Measurements from ENCODE around the gene ABHD11. TPM values are rescaled to one million over a fixed set of nuclear protein-coding genes. Genes with fewer than 3 reads are reported as not detected.

The ABHD11 gene
- total and polyA plus RNA-seq, 8 donors: 12.5 to 36.3 (median 15.7) TPM

DNA sequence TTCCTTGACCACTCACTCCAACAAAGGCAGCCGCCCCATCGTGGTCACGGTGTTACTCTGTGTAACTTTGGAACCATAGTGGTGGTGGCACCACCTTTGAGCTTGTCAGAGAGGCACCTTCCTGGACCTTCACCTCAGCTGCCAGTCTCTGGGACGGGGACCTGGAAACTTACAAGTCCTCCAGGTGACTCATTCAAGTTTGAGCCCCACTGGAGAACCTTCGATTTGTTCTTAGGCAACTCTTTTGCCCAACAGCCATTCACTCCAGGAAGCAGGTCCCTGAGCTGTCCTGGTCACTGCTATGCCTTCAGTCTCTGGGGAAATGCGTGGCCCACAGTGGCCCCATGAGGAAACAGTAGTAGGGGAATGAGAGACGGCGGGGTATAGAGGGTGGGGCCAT, 36.4 kb downstream of the ABHD11 start:
- no peak overlapping the region for H3K4me3 ChIP-seq

DNA sequence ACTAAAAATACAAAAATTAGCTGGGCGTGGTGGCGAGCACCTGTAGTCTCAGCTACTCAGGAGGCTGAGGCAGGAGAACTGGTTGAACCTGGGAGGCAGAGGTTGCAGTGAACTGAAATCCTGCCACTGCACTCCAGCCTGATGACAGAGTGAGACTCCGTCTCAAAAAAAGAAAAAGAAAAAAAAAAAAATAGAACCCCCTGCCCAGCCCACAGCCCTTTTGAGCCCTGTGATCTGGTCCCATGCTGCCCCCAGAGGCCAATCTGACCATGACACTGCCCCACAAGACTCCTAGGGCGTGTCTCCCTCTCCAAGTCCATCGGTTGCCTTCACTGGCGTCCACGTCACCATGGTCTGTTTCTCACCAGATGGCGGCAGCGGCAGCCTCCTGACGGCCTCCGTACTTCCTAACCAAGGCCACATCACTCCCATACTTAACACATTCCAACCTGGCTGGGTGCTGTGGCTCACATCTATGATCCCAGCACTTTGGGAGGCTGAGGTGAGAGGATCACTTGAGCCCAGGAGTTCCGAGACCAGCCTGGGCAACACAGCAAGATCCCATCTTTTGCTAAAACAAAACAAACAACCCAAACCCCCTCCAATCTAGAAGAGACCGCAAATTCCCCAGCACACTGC, 37.1 kb downstream of the ABHD11 start:
- no peak overlapping the region for H3K27ac ChIP-seq
- intact Hi-C loops (cut with DNase I): no loop called here
- no peak overlapping the region for H3K4me3 ChIP-seq
- H3K4me1 ChIP-seq: peaks cover 2 to 9% of the 10 kb centered on the region in 2 donors
- DNase-seq (no peak), ATAC-seq (peak; percentile 14)
- H3K27me3 ChIP-seq: peaks cover 0 to 36% of the 10 kb centered on the region in 2 donors
- H3K9me3 ChIP-seq: no peaks in the 10 kb centered on the region
- TF ChIP-seq, protein P1, sequence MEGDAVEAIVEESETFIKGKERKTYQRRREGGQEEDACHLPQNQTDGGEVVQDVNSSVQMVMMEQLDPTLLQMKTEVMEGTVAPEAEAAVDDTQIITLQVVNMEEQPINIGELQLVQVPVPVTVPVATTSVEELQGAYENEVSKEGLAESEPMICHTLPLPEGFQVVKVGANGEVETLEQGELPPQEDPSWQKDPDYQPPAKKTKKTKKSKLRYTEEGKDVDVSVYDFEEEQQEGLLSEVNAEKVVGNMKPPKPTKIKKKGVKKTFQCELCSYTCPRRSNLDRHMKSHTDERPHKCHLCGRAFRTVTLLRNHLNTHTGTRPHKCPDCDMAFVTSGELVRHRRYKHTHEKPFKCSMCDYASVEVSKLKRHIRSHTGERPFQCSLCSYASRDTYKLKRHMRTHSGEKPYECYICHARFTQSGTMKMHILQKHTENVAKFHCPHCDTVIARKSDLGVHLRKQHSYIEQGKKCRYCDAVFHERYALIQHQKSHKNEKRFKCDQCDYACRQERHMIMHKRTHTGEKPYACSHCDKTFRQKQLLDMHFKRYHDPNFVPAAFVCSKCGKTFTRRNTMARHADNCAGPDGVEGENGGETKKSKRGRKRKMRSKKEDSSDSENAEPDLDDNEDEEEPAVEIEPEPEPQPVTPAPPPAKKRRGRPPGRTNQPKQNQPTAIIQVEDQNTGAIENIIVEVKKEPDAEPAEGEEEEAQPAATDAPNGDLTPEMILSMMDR (IDR thresholded peaks at IDR 0.05): peak; percentile 37 to 62
- peaks cover 0 to 62% of the 10 kb centered on the region in 2 donors for H3K36me3 ChIP-seq

More for the DNA sequence above, 36.4 kb downstream of the ABHD11 start:
- peak; percentile 2 for ATAC-seq
- DNase-seq: no peak
- H3K4me1 ChIP-seq: peaks cover 2 to 9% of the 10 kb centered on the region in 2 donors
- intact Hi-C loops (cut with DNase I): no loop called here
- TF ChIP-seq, protein P1 (IDR thresholded peaks at IDR 0.05): no peak
- no peak overlapping the region for H3K27ac ChIP-seq
- H3K36me3 ChIP-seq: peaks cover 0 to 55% of the 10 kb centered on the region in 2 donors
- H3K27me3 ChIP-seq: peaks cover 0 to 43% of the 10 kb centered on the region in 2 donors
- H3K9me3 ChIP-seq: no peaks in the 10 kb centered on the region

DNA sequence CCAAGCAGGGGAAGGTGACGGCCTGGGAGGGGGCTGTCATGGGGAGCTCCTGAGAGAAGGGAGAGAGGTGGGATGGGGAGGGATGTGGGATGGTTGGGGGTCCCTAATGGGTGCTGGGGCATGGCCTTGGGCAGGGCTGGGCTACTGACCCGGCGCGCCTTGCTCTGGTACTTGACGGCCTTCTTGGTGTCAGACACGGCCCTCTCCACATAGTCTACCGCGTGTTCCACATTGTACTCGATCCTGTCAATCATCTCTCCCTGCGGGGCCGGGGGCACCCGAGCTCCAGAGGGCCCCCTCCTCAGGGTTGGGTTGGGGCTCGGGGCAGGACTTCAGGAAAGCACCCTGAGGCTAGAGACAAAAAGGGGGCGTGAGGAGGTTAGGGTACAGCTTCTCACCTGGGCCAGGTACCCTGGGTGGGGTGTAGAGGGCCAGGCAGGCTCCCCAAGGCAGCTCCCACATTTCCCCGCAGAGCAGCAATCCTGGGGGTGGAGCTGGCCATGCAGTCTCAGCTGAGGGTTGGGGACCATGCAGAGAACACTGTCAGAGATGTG, 37.9 kb downstream of the ABHD11 start:
- no peak overlapping the region for H3K27ac ChIP-seq
- no peak for DNase-seq
- peaks cover 0 to 71% of the 10 kb centered on the region in 2 donors for H3K36me3 ChIP-seq
- TF ChIP-seq, protein P1 (IDR thresholded peaks at IDR 0.05): no peak
- no peak overlapping the region for H3K4me3 ChIP-seq
- no peaks in the 10 kb centered on the region for H3K9me3 ChIP-seq
- intact Hi-C loops (cut with DNase I): no loop called here
- H3K27me3 ChIP-seq: peaks cover 0 to 27% of the 10 kb centered on the region in 2 donors
- ATAC-seq: no peak
- H3K4me1 ChIP-seq: peaks cover 2 to 9% of the 10 kb centered on the region in 2 donors

DNA sequence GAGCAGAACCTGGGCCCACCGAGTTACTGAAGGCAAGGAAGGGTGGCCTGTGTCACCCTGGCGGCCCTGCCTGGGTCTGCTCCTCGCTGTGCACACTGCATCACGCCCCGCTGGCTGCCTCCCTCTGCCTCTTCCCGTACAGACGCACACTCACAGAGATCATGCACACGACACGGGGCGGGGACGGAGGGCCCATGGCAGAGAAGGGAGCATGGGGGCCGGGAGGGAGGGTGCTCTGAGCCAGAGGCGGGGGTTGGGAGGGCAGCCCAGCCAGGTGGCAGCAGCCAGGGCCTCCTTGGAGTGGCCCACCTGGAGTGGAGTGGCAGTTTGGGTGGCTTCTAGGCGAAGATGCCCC, 38.6 kb downstream of the ABHD11 start:
- ATAC-seq: no peak
- TF ChIP-seq, protein P1 (IDR thresholded peaks at IDR 0.05): no peak
- intact Hi-C loops (cut with DNase I): no loop called here
- peaks cover 0 to 77% of the 10 kb centered on the region in 2 donors for H3K36me3 ChIP-seq
- H3K4me1 ChIP-seq: peaks cover 2 to 9% of the 10 kb centered on the region in 2 donors
- no peaks in the 10 kb centered on the region for H3K9me3 ChIP-seq
- no peak for DNase-seq
- H3K4me3 ChIP-seq: no peak overlapping the region
- no peak overlapping the region for H3K27ac ChIP-seq
- H3K27me3 ChIP-seq: peaks cover 0 to 21% of the 10 kb centered on the region in 2 donors

DNA sequence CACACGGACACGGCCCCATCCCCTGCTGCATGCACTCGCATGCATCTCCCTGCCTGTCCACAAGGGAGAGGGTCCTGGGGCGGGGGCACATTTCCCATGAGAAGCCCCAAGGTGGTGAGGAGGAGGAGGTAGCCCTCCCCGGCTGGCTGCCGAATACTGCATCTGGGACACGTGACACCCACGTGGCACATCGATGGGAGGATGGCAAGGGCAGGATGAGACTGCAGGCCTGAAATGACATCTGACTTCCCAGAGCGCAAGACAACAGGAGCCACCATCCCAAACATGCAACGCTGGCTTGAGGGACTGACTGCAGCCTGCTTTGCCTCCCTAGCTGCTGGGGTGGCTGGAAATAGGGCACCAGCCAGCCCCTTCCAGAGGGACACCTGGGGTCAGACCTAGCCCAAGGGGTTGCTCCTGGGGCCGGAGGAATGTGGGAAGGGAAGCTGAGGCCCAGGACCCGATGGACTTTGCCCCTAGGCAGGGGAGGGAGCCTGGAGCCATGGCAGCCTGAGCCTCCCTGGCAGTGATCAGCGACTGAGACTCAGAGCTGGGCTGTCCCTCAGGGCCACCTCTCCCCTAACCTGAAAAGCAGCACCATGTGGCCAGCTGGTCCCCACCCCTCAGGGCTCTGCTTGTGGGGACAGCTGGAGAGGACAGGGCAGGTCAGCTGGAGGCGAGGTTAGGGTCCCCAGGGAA, 39.1 kb downstream of the ABHD11 start:
- intact Hi-C loops (cut with DNase I): no loop called here
- Histone ChIP-seq H3K27me3 (peaks cover 0 to 18% of the 10 kb centered on the region in 2 donors), H3K27ac (no peak overlapping the region), H3K4me3 (no peak overlapping the region), H3K4me1 (peaks cover 2 to 7% of the 10 kb centered on the region in 2 donors), H3K36me3 (peaks cover 0 to 82% of the 10 kb centered on the region in 2 donors), H3K9me3 (no peaks in the 10 kb centered on the region)
- TF ChIP-seq, protein P1 (IDR thresholded peaks at IDR 0.05): no peak
- no peak for ATAC-seq
- DNase-seq: no peak

All from left lung (tissue), 10 donors.